Measurements from ENCODE around the gene MRPL1. TPM values are rescaled to one million over a fixed set of nuclear protein-coding genes. Genes with fewer than 3 reads are reported as not detected.
"Not testable (repeated sequence)": the region's sequence is repeated elsewhere in the genome, so short reads cannot be mapped to it uniquely, and the experiment has no call there.

Gene MRPL1
- total RNA-seq, 1 donor from 2014 or later, result 23.1 TPM

GRCh38 chr4:77913348-77913747, 50.7 kb downstream of the MRPL1 start:
- no peak for DNase-seq (ENCODE audit: low read depth in 2 of 2)

DNA sequence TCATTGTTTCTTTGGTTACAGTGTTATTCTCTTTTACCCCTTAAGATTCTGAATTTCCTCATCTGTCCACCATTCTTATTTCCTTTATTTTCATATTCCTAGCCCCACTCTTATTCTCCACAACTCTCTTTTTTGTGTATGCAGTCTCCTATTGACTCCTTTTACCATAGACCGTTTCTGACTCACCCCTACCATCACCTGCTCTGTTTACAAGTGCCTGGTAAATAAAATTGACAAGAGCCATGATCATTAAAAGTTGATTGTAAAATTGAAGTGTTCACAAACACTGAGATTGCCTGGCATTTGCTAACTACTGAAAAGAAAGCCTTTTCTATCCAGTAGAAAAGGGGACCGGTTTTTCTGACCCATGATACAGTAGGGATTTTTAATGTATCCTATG, 54.4 kb downstream of the MRPL1 start:
- peak in 1 of 2 donors; percentile 19 for DNase-seq (ENCODE audit: low read depth in 2 of 2)

GRCh38 chr4:77917601-77918000, 55.0 kb downstream of the MRPL1 start:
- peak in 1 of 2 donors; percentile 24 for DNase-seq (ENCODE audit: low read depth in 2 of 2)

DNA sequence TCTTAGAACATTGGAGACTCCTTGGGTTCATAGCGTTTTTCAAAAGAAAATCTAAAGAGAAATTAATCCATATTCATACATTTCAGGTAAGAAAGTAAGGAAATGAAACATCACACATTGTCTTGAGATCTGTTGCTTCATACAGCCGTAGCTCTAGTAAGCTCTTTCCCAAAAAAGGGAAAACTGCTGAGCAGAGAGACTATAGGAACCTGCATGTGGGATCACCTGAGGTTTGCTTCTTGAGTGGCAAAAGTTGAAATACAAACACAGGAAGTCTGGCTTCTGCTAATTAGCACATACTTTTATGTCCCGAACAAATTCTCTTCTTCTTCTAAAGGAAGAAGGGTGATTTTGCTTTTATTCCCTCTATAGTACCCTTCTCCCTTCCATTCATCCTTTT, 57.7 kb downstream of the MRPL1 start:
- peak in 1 of 2 donors; percentile 26 for DNase-seq (ENCODE audit: low read depth in 2 of 2)

- peak in 1 of 2 donors; percentile 96 for DNase-seq (ENCODE audit: low read depth in 2 of 2)
Observed at GRCh38 chr4:77921701-77922100, 59.1 kb downstream of the MRPL1 start.

DNA sequence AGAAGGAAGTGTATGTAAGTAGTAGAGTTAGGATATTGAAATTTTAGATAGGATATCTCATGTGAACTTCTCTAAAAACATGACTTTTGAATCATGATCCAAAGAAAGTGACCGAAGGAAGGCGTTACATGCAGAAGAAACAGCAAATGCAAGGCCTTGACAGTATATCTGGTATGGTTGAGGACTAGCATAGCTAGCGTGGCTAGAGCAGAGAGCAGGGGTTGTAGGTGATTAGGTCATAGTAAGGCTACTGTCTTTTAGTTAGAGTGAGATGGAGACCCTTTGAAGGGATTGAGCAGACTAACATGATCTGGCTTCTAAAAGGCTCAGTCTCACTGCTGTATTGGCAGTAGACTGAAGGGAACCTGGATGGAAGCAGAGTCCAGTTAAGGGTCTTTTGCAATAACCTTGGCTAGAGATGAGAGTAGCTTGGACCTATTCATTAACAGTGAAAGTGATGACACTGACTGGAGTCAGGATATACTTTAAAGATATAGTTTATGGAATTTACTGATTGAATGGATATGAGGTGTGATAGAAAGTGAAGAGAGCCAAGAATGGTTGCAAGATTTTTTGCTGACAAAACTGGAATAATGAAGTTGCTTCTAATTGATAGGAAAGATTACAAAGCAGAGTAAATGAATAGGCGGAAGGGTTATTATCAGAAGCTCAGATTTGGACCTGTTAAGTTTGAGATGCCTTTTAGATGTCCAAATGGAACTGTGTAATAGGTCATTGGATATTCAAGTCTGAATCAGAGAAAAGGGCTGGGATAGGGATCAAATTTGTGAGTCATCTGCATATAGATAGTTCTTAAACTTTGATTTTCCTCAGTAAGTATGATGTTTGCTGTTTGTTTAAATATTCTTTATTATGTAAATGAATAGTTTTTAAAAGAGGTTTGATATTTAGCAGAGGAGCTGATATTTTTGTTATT, 59.8 kb downstream of the MRPL1 start:
- DNase-seq (ENCODE audit: low read depth in 2 of 2), result peak in 1 of 2 donors; percentile 33

DNA sequence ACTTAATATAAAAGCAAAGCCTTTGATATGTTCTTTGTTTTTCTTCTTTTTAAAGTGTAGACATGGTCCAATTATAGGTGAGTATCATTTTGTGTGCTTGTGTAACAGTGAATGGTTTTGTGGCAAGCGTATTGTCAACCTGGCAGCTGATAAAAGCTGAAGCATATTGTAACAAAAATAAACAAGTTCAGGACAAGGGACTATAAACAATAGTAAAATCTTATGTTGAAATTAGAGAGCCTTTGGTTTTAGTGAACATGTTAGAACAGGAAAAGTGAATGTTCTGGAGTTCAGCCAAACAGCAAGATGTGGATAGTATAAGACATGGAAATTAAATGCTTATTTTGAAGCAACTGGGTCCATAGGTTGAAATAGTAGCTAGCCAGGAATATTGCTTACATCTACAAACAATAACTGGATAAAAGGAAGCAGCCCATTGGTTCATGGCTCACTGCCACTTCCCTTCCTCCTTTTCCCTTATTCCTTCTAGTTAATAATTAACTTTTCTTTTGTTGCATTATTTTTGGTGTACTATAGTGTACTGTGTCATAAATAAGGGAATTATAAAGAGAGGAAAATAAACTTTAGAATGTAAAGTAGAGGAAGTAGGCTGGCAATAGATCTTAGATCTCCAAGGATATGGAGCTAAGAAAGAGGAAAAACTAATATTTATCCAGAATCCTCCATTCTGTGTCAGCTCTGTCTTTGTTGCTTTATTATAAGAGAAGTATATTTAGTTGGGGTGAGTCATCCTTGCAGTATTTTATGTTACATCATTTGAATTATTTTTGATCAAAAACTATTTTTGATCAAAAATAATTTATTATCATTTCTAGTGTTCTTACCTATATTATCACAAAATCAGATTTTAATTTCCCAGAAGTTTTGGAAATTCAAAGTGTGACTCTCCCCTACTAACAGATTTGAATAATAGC, 65.6 kb downstream of the MRPL1 start:
- peak in 1 of 2 donors; percentile 89 for DNase-seq (ENCODE audit: low read depth in 2 of 2)

DNA sequence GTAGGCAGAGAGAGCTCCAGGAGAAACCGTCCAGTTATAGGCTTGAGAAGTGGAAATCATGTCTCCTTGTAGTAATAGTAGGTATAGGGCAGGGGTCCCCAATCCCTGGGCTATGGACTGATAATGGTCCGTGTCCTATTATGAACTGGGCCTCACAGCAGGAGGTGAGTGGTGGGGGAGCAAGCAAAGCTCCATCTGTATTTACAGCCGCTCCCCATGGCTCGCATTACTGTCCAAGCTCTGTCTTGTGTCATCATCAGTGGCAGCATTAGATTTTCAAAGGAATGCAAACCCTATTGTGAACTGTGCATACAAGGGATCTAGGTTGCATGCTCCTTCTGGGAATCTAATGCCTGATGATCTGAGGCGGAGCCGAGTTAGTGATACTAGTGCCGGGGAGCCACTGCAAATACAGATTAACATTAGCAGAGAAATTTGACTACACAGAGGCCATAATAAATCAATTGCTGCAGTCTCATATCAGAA, 67.6 kb downstream of the MRPL1 start:
- DNase-seq (ENCODE audit: low read depth in 2 of 2), result no peak

DNA sequence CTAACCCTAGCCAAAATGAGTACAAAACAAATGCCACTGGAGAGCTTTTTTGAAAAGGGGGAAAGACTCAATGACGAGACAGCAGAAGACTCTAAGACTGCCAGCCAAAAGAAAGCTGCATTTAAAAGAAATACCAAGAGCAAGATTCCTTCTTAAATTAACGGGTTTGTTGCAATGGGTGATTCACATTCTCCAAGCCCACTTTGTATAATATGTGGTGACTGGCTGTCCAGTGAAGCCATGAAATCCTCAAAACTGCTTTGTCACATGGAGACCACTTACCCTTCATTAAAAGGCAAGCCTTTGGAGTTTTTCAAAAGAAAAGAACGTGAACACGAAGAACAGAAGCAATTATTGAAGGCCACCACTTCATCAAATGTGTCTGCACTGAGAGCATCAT, 68.2 kb downstream of the MRPL1 start:
- DNase-seq (ENCODE audit: low read depth in 2 of 2), result no peak

- peak; percentile 25 to 96 for DNase-seq (ENCODE audit: low read depth in 2 of 2)
Observed at GRCh38 chr4:77931452-77932135, 69.0 kb downstream of the MRPL1 start.

DNA sequence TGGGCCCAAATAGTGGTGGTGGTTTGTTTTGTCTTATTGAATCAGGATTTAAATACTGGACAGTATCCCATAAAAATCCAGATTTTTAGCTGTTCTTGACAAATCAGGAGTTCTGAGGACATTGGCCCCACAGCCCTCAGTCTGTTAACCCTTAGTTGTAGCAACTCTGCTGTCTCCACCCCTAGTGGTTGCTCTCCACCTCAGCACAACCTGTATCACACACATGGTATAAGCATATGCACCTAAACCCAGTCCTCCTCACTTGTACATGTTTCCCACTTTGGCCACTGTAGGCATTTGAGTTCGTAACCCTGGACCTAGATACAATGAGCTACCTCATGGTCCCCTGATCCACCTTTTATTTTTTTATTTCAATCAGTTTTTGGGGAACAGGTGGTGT, 75.9 kb downstream of the MRPL1 start:
- no peak for DNase-seq (ENCODE audit: low read depth in 2 of 2)

DNA sequence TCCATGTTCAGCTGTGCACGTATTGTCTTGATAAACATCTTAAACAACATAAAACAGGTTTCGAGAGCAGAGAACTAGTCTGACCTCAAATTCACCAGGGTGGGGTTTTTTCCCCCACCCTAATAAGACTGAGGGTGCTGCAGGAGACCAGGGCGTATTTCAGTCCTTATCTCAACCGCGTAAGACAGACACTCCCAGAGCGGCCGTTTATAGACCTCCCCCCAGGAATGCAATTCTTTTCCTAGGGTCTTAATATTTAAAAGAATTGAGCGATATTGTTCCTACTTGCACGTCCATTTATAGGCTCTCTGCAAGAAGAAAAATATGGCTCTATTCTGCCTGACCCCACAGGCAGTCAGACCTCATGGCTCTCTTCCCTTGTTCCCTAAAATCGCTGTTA, 83.3 kb downstream of the MRPL1 start:
- DNase-seq (ENCODE audit: low read depth in 2 of 2), result not testable (repeated sequence)

DNA sequence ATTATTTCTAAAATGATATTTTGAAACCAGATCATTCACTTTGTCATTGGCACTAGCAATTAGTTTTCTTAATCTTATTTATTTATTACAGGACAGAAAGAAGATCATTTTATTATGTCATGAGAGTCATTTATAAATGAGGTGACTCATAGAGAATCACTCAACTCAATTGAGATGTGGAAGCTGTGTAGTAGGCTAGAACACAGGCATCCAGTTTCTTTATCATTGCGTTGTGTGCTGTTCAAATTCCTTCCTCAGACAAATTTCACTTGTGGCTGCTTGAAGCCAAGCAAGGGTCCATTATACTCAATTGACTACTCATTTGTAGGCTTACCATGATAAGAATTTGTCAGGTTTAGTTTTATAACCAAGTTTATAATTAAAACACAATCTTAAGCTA, 87.6 kb downstream of the MRPL1 start:
- DNase-seq (ENCODE audit: low read depth in 2 of 2), result no peak

- DNase-seq (ENCODE audit: low read depth in 2 of 2), result no peak
Observed at GRCh38 chr4:77952457-77952856, 89.8 kb downstream of the MRPL1 start.

DNA sequence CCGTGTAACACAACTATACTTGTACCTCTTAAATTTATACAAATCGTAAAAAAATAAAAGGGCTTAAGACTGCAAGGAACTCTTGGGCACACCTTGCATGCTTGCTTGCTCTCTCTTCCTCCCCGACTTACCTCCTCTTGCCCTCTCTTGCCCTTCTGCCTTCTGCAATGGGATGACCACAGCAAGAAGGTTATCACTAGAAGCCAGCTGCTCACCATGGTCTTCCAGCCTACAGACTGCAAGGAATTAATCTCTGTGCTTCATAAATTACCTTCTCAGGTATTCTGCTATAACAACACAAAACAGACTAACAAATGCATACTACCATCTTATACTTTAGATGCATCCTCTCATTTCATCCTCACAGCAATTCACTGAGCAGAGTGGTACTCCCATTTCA, 92.1 kb downstream of the MRPL1 start:
- DNase-seq (ENCODE audit: low read depth in 2 of 2), result no peak

- DNase-seq (ENCODE audit: low read depth in 2 of 2), result no peak
Observed at GRCh38 chr4:77956917-77957316, 94.3 kb downstream of the MRPL1 start.

- DNase-seq (ENCODE audit: low read depth in 2 of 2), result no peak
Observed at GRCh38 chr4:77958897-77959296, 96.3 kb downstream of the MRPL1 start.

- peak; percentile 54 to 65 for DNase-seq (ENCODE audit: low read depth in 2 of 2)
Observed at GRCh38 chr4:77959566-77960338, 97.1 kb downstream of the MRPL1 start.

GRCh38 chr4:77960367-77960766, 97.7 kb downstream of the MRPL1 start:
- DNase-seq (ENCODE audit: low read depth in 2 of 2), result no peak

DNA sequence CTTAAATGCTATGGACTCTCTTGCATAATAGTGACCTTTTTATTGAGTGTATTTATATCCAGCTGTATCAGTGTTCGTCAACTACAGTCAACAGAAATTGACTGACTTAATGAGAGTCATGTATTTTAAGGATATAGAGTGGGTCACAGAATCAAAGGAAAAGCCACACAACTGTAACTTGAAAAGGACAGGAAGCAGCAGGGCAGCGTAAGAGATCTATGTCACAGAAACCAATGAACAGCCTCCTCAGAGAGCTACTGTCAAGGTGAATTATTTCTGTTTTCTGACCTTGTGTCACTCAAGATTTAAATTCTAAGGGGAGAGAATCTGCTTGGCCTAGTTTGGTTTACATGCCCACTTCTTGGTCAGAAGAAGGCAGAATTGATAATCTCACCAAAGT, 100.4 kb downstream of the MRPL1 start:
- no peak for DNase-seq (ENCODE audit: low read depth in 2 of 2)

DNA sequence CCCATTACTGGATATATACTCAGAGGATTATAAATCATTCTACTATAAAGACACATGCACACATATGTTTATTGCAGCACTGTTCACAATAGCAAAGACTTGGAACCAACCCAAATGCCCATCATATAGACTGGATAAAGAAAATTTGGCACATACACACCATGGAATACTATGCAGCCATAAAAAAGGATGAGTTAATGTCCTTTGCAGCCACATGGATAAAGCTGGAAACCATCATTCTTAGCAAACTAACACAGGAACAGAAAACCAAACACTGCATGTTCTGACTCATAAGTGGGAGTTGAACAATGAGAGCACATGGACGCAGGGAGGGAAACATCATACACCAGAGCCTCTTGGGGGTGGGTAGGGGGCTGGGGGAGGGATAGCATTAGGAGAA, 111.0 kb downstream of the MRPL1 start:
- DNase-seq (ENCODE audit: low read depth in 2 of 2), result not testable (repeated sequence)
